ES-I3 (cell line): ENCODE data around the gene TRIM67.

Experiments
- H3K36me3 ChIP-seq: 2 replicates; pipeline ENCODE4 v1.6.1; 2013; ENCODE audit warnings: mild to moderate bottlenecking, low read length, control low read depth, moderate library complexity; ENCODE audit not compliant: insufficient read depth
- H3K4me1 ChIP-seq: 2 replicates; pipeline ENCODE4 v1.6.1; 2013; ENCODE audit warnings: mild to moderate bottlenecking, control low read depth, low read length; ENCODE audit not compliant: insufficient read depth
- H3K9ac ChIP-seq: 2 replicates; pipeline ENCODE4 v1.6.1; 2013; ENCODE audit warnings: low read depth, mild to moderate bottlenecking, low read length, moderate library complexity
- H3K9me3 ChIP-seq: 2 replicates; pipeline ENCODE4 v1.6.1; 2013; ENCODE audit warnings: mild to moderate bottlenecking, low read length, moderate library complexity; ENCODE audit not compliant: control insufficient read depth, insufficient read depth

The TRIM67 gene

GRCh38 chr1:231235526-231236207, 73.8 kb downstream of the TRIM67 start:
- H3K4me1 ChIP-seq = no peaks in the 10 kb centered on the region
- no peaks in the 10 kb centered on the region; the same call in none of the 2 replicates for H3K36me3 ChIP-seq
- H3K9ac ChIP-seq = no peak overlapping the region
- H3K9me3 ChIP-seq = no peaks in the 10 kb centered on the region

GRCh38 chr1:231236208-231236591, 74.3 kb downstream of the TRIM67 start:
- H3K4me1 ChIP-seq = no peaks in the 10 kb centered on the region
- no peaks in the 10 kb centered on the region; the same call in none of the 2 replicates for H3K36me3 ChIP-seq
- no peaks in the 10 kb centered on the region for H3K9me3 ChIP-seq
- no peak overlapping the region for H3K9ac ChIP-seq

GRCh38 chr1:231236938-231237337, 75.1 kb downstream of the TRIM67 start:
- no peaks in the 10 kb centered on the region; the same call in none of the 2 replicates for H3K36me3 ChIP-seq
- no peaks in the 10 kb centered on the region for H3K4me1 ChIP-seq
- no peaks in the 10 kb centered on the region for H3K9me3 ChIP-seq
- H3K9ac ChIP-seq = no peak overlapping the region

- H3K36me3 ChIP-seq = no peaks in the 10 kb centered on the region; the same call in none of the 2 replicates
- no peaks in the 10 kb centered on the region for H3K9me3 ChIP-seq
- no peak overlapping the region for H3K9ac ChIP-seq
- peaks cover 5% of the 10 kb centered on the region; the same call in 1 of the 2 replicates for H3K4me1 ChIP-seq
These were observed 76.4 kb downstream of the TRIM67 start for GRCh38 chr1:231238298-231238697.

- H3K4me1 ChIP-seq = peaks cover 5% of the 10 kb centered on the region; the same call in 1 of the 2 replicates
- H3K9me3 ChIP-seq = no peaks in the 10 kb centered on the region
- peak overlapping the region; percentile 94 for H3K9ac ChIP-seq
- H3K36me3 ChIP-seq = no peaks in the 10 kb centered on the region; the same call in none of the 2 replicates
These were observed 78.6 kb downstream of the TRIM67 start for GRCh38 chr1:231240531-231240882.

GRCh38 chr1:231240883-231241735, 79.3 kb downstream of the TRIM67 start, which contains the start of gene GNPAT:
GNPAT (plus strand) TSS chr1:231241212; CDS start chr1:231241379, 167 bp downstream.
- Histone ChIP-seq H3K9me3 (no peaks in the 10 kb centered on the region), H3K9ac (peak within 1 kb of the TSS; percentile 94), H3K4me1 (peaks cover 5% of the 10 kb centered on the region; the same call in 1 of the 2 replicates), H3K36me3 (no peaks in the 10 kb centered on the region; the same call in none of the 2 replicates)

- Histone ChIP-seq H3K9ac (peak overlapping the region; percentile 94), H3K9me3 (no peaks in the 10 kb centered on the region), H3K36me3 (no peaks in the 10 kb centered on the region; the same call in none of the 2 replicates), H3K4me1 (peaks cover 5% of the 10 kb centered on the region; the same call in 1 of the 2 replicates)
These were observed 79.9 kb downstream of the TRIM67 start for GRCh38 chr1:231241750-231242149.

- no peaks in the 10 kb centered on the region; the same call in 1 of the 2 replicates for H3K36me3 ChIP-seq
- H3K4me1 ChIP-seq = peaks cover 5% of the 10 kb centered on the region; the same call in 1 of the 2 replicates
- H3K9ac ChIP-seq = peak overlapping the region; percentile 94; the same call in 1 of the 2 replicates
- H3K9me3 ChIP-seq = no peaks in the 10 kb centered on the region
These were observed 80.8 kb downstream of the TRIM67 start for GRCh38 chr1:231242516-231243198.

- Histone ChIP-seq H3K9ac (no peak overlapping the region), H3K36me3 (no peaks in the 10 kb centered on the region; the same call in 1 of the 2 replicates), H3K4me1 (no peaks in the 10 kb centered on the region), H3K9me3 (no peaks in the 10 kb centered on the region)
These were observed 86.9 kb downstream of the TRIM67 start for GRCh38 chr1:231248778-231249177.

- H3K36me3 ChIP-seq = peaks cover under 1% of the 10 kb centered on the region; the same call in 1 of the 2 replicates
- H3K9me3 ChIP-seq = no peaks in the 10 kb centered on the region
- H3K9ac ChIP-seq = no peak overlapping the region
- H3K4me1 ChIP-seq = no peaks in the 10 kb centered on the region
These were observed 90.5 kb downstream of the TRIM67 start for GRCh38 chr1:231252336-231252735.

- Histone ChIP-seq H3K9me3 (peaks cover 5% of the 10 kb centered on the region; the same call in 1 of the 2 replicates), H3K9ac (no peak overlapping the region), H3K4me1 (no peaks in the 10 kb centered on the region), H3K36me3 (peaks cover 7% of the 10 kb centered on the region)
These were observed 98.5 kb downstream of the TRIM67 start for GRCh38 chr1:231260351-231260750.

GRCh38 chr1:231264642-231265041, 102.8 kb downstream of the TRIM67 start:
- Histone ChIP-seq H3K9me3 (no peaks in the 10 kb centered on the region; the same call in 1 of the 2 replicates), H3K9ac (no peak overlapping the region), H3K36me3 (peaks cover 7% of the 10 kb centered on the region), H3K4me1 (no peaks in the 10 kb centered on the region)

- H3K36me3 ChIP-seq = peaks cover 7% of the 10 kb centered on the region
- no peaks in the 10 kb centered on the region for H3K4me1 ChIP-seq
- H3K9ac ChIP-seq = no peak overlapping the region
- no peaks in the 10 kb centered on the region for H3K9me3 ChIP-seq
These were observed 103.5 kb downstream of the TRIM67 start for GRCh38 chr1:231265379-231265778.

GRCh38 chr1:231266811-231267322, 105.0 kb downstream of the TRIM67 start:
- no peaks in the 10 kb centered on the region for H3K9me3 ChIP-seq
- H3K36me3 ChIP-seq = peaks cover 7% of the 10 kb centered on the region
- H3K9ac ChIP-seq = no peak overlapping the region
- no peaks in the 10 kb centered on the region for H3K4me1 ChIP-seq
